AG10803 (cell line): ENCODE measurements around the gene CAST.
"Not testable (repeated sequence)": the region's sequence is repeated elsewhere in the genome, so short reads cannot be mapped to it uniquely, and the experiment has no call there.

ENCODE experiments used
- DNase-seq: peaks from one replicate; pipeline ENCODE4 v3.0.0; 2010; ENCODE audit warnings: low read depth
- H3K4me3 ChIP-seq: 2 replicates; pipeline ENCODE4 v1.5.1; 2011; ENCODE audit warnings: mild to moderate bottlenecking, low read length, control low read depth
- CTCF ChIP-seq: conservative IDR thresholded peaks from 2 replicates; pipeline ENCODE4 v1.5.1; 2011; ENCODE audit warnings: mild to moderate bottlenecking, low read length, control low read depth, inconsistent platforms

CAST gene

GRCh38 chr5:96743805-96744204, 81.6 kb downstream of the CAST start:
- no peak for DNase-seq
- no peak for TF ChIP-seq CTCF
- no peak overlapping the region for H3K4me3 ChIP-seq

GRCh38 chr5:96744218-96744617, 82.0 kb downstream of the CAST start:
- DNase-seq, H3K4me3 ChIP-seq: not testable (repeated sequence)

GRCh38 chr5:96745025-96745424, 82.8 kb downstream of the CAST start:
- no peak for DNase-seq
- H3K4me3 ChIP-seq: no peak overlapping the region
- TF ChIP-seq CTCF: no peak

GRCh38 chr5:96745844-96746531, 83.8 kb downstream of the CAST start:
- peak; percentile 67 for DNase-seq
- H3K4me3 ChIP-seq: no peak overlapping the region
- no peak for TF ChIP-seq CTCF

GRCh38 chr5:96747720-96748119, 85.5 kb downstream of the CAST start:
- H3K4me3 ChIP-seq: no peak overlapping the region
- DNase-seq: no peak
- TF ChIP-seq CTCF: no peak

GRCh38 chr5:96750110-96750822, 88.1 kb downstream of the CAST start:
- DNase-seq: no peak
- no peak overlapping the region for H3K4me3 ChIP-seq
- TF ChIP-seq CTCF: no peak

- no peak for TF ChIP-seq CTCF
- DNase-seq: no peak
- no peak overlapping the region for H3K4me3 ChIP-seq
Measured at GRCh38 chr5:96751203-96752169, 89.3 kb downstream of the CAST start.
